ENCODE results near the gene DSCAM.

DSCAM gene

GRCh38 chr21:40134731-40135492 is 712.0 kb downstream of the DSCAM start:
- no peak for DNase-seq (ENCODE audit: low spot score)

GRCh38 chr21:40130476-40130875 is 716.5 kb downstream of the DSCAM start:
- DNase-seq (ENCODE audit: low spot score) = no peak

- DNase-seq (ENCODE audit: low spot score) = no peak
Observed at GRCh38 chr21:40129809-40130208, 717.1 kb downstream of the DSCAM start.

- no peak for DNase-seq (ENCODE audit: low spot score)
Observed at GRCh38 chr21:40128891-40129290, 718.1 kb downstream of the DSCAM start.

GRCh38 chr21:40120940-40121575 is 725.9 kb downstream of the DSCAM start:
- DNase-seq (ENCODE audit: low spot score) = no peak

GRCh38 chr21:40118527-40118926 is 728.4 kb downstream of the DSCAM start:
- no peak for DNase-seq (ENCODE audit: low spot score)

- DNase-seq (ENCODE audit: low spot score) = no peak
Observed at GRCh38 chr21:40117236-40117635, 729.7 kb downstream of the DSCAM start.

GRCh38 chr21:40115775-40116174 is 731.2 kb downstream of the DSCAM start:
- DNase-seq (ENCODE audit: low spot score) = no peak

- no peak for DNase-seq (ENCODE audit: low spot score)
Observed at GRCh38 chr21:40102682-40103081, 744.3 kb downstream of the DSCAM start.

GRCh38 chr21:40099809-40100208 is 747.1 kb downstream of the DSCAM start:
- no peak for DNase-seq (ENCODE audit: low spot score)

- DNase-seq (ENCODE audit: low spot score) = no peak
Observed at GRCh38 chr21:40095477-40095876, 751.5 kb downstream of the DSCAM start.

GRCh38 chr21:40080385-40080784 is 766.6 kb downstream of the DSCAM start:
- DNase-seq (ENCODE audit: low spot score) = no peak

- DNase-seq (ENCODE audit: low spot score) = no peak
Observed at GRCh38 chr21:40074710-40075109, 772.2 kb downstream of the DSCAM start.

GRCh38 chr21:40074198-40074597 is 772.8 kb downstream of the DSCAM start:
- no peak for DNase-seq (ENCODE audit: low spot score)

GRCh38 chr21:40073642-40074041 is 773.3 kb downstream of the DSCAM start:
- no peak for DNase-seq (ENCODE audit: low spot score)

- no peak for DNase-seq (ENCODE audit: low spot score)
Observed at GRCh38 chr21:40070871-40071270, 776.1 kb downstream of the DSCAM start.

- DNase-seq (ENCODE audit: low spot score) = no peak
Observed at GRCh38 chr21:40067751-40068150, 779.2 kb downstream of the DSCAM start.

- no peak for DNase-seq (ENCODE audit: low spot score)
Observed at GRCh38 chr21:40066221-40066620, 780.7 kb downstream of the DSCAM start.

- DNase-seq (ENCODE audit: low spot score) = no peak
Observed at GRCh38 chr21:40060083-40060677, 786.8 kb downstream of the DSCAM start.

GRCh38 chr21:40057331-40057730 is 789.6 kb downstream of the DSCAM start:
- no peak for DNase-seq (ENCODE audit: low spot score)

GRCh38 chr21:40056031-40056430 is 790.9 kb downstream of the DSCAM start:
- no peak for DNase-seq (ENCODE audit: low spot score)

GRCh38 chr21:40054403-40054802 is 792.6 kb downstream of the DSCAM start:
- no peak for DNase-seq (ENCODE audit: low spot score)

GRCh38 chr21:40053007-40053406 is 794.0 kb downstream of the DSCAM start:
- no peak for DNase-seq (ENCODE audit: low spot score)
